ENCODE measurements around the gene KERA. TPM values are rescaled to one million over a fixed set of nuclear protein-coding genes. Genes with fewer than 3 reads are reported as not detected.

The KERA gene, protein sequence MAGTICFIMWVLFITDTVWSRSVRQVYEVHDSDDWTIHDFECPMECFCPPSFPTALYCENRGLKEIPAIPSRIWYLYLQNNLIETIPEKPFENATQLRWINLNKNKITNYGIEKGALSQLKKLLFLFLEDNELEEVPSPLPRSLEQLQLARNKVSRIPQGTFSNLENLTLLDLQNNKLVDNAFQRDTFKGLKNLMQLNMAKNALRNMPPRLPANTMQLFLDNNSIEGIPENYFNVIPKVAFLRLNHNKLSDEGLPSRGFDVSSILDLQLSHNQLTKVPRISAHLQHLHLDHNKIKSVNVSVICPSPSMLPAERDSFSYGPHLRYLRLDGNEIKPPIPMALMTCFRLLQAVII
- not detected in 2 replicates for total RNA-seq

DNA sequence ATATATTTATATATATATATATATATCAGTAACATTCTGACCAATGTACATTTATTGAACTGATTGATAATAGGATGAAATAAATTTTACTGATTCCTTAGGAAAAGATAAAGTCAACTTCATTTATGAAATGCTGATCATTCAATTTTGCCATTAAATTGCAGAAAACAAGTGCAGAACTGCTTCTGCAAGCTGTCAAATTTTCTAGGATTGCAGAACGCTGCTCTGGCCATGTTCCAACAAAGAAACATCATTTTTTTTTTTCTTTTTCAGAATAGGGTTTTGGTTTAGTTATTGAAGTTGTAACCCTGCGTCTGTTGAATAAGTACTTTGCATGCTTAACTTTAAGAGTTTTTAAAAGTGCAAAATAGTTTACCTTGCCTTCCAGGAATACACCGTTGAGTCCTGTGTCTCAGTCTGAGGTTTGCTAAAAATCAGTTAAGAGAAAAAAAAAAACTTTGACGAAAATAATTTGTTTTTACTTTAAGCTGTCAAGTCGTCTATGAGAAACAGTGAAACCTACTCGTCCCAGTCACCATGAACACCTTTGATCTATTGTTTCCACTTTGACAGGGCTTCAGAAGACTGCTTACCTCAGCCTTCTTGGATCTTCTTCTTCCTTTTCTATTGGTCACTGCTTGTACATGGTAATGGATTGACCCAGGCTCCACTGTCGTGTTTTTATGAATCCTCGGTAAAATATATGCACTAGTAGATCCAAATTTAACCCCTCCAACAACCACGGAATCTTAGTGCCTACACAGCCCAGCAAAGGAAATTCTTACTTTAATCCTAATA lies at the start of gene KERA:
TSS of gene KERA (minus strand) at position 657 of the 798 bp plus-strand sequence. CDS start 1,743 bp downstream, outside the sequence.

DNA sequence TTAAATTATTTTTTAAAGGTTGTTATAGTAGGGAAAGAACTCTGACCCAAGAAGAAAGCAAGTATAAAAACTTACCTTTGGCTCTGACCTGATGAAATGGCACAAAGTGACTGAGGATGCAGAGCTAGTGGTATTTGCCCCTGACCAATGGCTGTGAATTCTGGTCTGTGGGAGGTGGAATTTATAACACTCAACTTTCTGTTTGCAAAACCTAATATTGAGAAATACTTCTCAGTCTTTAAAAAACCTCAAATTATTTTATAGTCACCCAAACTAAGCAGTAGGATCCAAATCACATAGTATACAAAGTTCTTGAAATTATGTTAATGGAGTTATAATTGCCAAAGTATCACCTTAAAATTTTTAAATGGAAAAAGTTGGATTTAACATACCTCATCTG lies 53.0 kb downstream of the KERA start, which contains the start of gene EPYC:
TSS of gene EPYC (minus strand) at position 101 of the 400 bp plus-strand sequence. CDS start 2,407 bp downstream, outside the sequence.

Other genes starting within 250 kb of the KERA start
- not detected in 2 replicates for gene CCER1, start 102.8 kb downstream of the KERA start, total RNA-seq
- gene EPYC, start 53.1 kb downstream of the KERA start, total RNA-seq = not detected in 2 replicates
- gene LUM, start 53.5 kb upstream of the KERA start, total RNA-seq = 0.18 and 1.2 TPM in 2 replicates
- 0.36 and 21.3 TPM in 2 replicates for gene DCN, start 124.8 kb upstream of the KERA start, total RNA-seq